Astrocyte of the hippocampus (primary cell): ENCODE measurements around the gene MYORG.
A peak's percentile ranks its signal among the peaks of the same experiment; 100 is the strongest.

Source experiments
- DNase-seq: peaks from one replicate; pipeline ENCODE4 v3.0.0; 2011; ENCODE audit warnings: low read depth, low spot score

MYORG gene

DNA sequence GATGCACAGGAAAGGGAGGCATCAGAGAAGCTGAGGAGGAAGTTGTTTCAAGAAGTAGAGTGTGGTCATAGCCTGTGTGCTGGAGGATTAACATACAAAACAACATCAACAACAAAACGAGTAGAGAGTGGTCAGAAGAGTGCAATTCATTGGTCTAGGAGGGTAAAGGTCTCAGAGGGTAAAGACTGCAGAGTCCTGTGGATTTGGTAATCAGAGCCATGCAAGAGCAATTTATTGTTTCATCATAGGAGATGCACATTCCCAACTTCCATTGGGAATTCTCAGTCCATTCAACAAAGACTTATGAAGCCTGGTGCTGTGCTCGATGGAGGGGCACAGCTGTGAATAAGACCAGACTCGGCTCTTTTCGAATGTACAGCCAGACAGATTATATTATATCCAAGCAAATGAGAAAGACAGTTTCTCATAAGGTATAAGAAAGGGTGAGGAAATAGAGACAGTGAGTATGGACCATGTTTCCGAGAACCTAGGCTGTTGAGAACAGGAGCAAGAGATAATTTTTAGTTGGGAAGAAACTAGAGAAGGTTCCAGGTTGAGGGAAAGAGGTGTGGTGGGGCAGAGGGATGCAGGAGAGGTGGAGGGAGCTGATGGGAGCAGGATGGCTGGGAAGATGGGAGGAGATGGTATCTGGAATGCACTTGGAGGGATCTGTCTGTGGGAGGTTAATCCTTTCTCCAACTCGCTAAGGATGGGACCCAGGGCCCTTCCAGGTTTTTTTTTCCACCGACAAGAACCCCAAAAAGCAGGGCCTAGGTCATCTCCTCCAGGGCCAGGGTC, 7.9 kb upstream of the MYORG start:
- no peak for DNase-seq

- DNase-seq, result no peak
These were observed 7.2 kb upstream of the MYORG start for GRCh38 chr9:34383904-34384303.

DNA sequence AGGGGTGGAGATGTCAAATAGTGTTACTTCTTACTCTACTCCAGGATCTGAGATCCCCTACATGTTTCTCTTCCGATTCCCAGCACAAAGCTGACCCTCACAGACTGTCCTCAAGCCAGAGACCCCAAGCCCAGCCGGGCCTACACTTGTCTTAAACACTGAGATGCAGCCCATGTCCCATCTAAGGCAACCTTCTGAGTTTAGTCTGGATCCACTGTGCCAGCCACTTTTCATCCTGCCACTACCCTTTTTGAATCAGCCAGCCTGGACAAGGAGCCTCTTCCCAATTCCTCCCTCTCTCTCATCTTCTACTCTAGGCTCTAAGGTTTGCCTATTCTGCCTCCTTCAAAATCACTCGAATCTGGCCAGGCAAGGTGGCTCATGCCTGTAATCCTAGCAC, 6.2 kb upstream of the MYORG start:
- DNase-seq, result no peak

DNA sequence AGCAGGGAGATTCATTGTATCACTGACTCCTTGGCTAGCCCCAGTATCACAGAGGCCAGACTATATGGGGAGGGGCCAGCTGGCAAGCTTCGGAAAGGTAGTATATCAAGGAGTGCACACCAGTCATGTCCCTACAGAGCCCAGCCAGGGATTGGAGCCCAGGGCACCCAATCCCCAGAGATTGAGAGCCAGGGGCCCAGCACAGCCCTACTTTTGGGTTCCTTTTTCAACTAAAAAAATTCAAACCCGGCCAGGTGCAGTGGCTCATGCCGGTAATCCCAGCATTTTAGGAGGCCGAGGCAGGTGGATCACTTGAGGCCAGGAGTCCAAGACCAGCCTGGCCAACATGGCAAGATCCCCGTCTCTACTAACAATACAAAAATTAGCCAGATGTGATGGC, 5.4 kb upstream of the MYORG start:
- DNase-seq, result no peak

GRCh38 chr9:34381323-34381722, 4.6 kb upstream of the MYORG start:
- peak; percentile 18 for DNase-seq

DNA sequence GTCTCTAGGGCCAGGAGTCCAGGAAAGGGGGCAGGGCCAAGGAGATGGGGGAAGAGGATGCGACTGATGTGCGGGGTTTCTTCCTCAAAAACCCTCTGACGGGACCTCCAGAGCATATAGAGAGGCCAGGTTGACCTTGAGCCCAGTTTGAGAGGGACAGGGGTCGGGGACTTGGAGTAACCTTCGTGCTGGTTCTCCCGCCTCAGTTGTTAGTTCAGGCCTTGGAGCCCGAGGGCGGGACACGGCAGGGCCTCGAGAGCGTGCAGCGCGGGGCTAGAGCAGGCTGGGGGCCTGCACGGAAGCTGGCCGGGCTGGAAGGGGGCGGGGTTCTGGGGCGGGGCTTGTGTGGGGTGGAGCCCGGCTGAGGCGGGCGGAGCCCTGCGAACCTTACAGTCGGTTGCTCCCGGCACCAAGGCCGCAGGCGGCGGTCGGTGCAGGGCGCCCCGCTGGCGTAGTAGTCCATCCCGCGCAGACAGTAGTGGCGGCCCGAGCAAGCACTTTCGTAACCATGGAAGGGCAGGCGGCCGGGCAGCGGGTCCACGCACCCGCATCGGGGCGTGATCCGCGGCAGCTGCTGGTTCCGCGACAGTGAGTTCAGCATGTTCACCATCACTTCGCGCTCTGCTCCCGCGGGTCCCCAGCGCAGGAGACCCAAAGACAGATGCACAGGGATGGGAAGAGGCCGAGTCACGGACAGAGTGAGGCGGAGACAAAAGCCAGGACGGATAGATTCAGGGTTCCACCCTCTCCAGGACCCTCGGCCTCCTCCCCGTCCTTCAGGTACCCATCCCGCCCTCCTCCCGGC, 4.0 kb upstream of the MYORG start:
- DNase-seq, result peak; percentile 81

- DNase-seq, result no peak
These were observed 3.4 kb upstream of the MYORG start for GRCh38 chr9:34380034-34380510.

GRCh38 chr9:34379334-34380033, 2.8 kb upstream of the MYORG start:
- peak; percentile 86 for DNase-seq

DNA sequence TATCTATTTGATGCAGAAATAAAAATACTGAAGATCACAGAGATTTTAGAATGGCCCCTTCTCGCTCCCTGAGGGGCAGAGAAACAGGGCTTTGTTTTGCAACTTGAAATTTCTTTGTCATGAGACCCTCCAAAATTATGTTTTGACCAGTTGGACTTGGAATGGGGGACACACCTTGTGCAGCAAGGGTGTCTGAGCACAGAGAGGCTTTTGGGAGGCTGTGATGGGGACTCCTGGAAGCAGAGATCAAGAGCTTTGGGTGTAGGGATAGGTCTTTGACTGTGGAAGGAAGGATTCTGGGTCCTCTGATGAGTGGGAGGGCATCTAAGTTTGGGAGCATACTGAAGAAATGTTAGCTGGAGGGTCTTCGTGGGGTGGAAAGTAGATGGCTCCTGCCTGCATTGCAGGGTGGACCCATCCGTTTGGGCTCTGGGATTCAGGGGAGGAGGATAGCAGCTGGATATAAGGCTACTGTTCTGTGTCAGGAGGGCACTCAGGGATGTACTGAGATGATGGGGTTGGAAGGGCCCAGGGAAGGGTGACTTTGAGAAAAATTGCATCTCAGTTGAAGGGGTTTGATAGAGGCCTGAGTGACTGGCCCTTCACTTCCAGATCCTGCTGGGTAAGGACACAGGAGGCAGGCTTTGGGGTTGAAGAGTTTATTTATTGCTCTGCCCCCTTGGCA, 1.8 kb upstream of the MYORG start:
- no peak for DNase-seq

GRCh38 chr9:34377404-34377746, 677 bp upstream of the MYORG start:
- no peak for DNase-seq

DNA sequence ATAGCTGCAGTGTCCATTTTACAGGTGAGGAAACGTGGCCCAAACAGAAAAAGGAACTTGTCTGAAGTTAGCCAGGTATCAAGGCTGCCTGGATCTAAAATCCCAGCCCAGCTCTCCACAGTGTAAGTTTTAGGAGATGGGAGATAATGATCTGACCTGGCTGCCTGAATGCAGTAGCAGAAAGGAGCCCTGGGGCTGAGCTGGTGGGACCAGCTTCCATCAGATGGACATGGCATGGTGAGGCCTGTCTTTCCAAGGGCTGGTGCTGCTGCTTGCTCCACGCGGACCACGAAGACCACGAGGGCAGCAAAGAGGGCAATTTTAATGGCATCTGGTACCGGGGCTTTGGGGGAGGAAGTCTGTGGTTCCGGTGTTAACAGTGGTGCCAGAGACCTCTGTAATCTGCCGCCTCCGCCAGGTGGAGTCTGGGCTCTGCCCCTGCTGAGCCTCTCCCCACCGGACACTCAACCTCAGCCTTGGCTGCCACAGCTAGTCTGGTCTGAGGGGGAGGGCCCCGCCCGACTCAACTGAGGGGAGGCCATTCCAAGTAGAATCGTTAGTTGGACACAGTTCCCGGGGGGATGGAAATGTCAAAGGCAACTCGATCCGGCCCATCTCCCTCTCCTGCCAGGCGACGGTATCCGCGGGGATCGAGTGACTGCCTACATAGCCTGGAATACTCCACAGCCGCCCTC, 650 bp downstream of the MYORG start:
- peak; percentile 68 for DNase-seq

DNA sequence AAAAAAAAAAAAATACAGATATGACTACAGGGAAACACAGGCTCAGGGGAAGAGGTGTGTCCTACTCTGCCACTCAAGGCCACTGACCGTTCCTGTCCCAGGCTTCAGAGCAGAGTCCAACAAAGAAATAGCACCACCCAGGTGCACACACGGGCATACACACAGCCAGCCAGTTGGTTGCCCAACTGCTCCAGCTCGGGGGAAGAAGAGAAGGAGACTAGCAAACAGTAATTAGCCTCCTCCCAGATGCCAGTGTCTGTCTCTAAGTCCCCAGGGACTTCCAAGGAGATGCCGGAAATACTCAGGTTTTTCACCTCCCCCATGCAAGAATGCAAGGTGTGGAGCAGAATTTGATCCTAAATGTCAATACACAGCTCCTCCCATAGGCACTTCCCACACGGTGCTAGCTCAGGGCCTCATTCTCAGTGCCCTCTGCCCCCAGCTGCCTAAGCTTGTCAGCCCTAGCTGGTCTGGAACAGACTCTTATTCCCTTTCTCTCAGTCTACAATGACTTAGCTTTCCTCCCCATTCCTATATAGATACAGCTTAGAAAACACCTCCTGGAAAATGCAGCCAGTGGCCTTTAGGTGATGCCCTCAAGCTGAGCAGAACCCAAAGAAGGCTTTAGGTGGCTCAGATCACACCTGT, 1.7 kb downstream of the MYORG start:
- DNase-seq, result no peak

- no peak for DNase-seq
These were observed 2.4 kb downstream of the MYORG start for GRCh38 chr9:34374339-34374738.

DNA sequence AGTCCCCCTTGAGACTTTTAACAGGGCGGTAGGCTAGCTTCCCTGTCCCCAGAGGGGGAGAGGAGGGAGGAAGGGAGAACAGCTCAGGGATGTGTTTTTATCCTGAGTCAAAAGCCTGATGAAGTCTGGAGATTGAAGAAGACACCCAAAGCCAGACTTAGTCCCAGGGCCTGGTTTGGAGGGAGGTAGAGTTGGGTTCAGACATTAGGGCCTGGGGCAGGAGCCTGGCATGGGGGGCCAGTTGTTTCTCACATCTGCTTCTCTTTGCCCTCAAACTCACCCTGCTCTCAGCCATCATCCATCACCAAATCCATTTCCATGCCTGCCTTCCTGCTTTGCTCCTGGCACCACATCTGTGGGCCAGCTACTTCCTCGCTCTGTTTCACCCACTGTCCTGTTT, 2.9 kb downstream of the MYORG start:
- DNase-seq, result no peak

DNA sequence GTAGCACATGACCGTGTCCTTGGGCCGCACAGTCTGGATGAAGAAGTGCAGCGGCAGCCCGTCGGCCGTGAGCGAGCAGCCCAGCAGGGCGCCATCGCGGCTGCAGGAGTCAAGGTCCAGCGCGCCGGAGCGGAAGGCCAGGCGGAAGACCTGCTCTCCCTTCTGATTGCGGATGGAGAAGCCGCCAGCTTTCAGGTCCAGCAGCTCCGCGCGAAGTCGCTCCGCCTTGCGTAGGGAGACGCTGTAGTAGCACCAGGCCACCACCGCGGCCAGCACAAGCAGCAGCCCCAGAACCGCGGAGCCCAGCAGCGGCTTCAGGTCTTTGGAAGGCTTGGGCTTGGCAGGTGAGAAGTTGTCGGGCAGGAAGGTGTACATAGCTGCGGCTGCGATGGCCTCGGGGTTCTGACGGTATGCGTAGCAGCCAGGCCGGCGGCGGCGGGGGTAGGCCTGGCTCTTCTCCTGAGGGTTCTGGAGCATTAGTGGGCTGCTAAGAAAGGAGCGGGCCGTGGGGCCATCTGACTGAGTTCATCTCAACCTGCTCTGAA, 4.2 kb downstream of the MYORG start:
- no peak for DNase-seq

DNA sequence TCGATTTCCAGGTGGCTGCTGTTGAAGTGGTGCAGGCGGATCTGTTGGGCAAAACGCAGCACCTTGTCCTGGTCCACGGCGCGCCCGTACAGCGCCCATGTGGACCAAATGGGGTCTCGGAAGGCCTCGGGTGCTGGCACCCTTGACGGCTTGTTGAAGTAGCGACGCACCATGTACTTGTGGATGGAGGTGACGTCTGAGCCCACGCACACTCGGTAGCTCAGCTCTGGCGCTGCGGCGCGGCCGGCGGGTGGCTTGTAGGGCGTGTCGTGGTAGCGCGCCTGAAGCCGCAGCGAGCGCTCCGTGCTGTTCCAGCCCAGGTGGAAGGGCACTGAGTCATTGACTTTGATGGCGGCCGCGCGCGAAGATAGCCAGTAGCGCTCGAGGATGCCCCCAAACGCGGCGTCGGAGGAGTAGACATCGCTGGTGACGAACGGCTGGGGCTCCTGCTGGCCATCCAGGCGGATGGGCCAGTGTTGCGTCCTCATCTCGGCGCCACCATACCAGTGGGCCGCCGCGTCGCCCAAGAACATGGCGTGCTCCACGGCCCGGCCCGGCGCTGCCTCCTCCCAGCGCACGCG, 4.7 kb downstream of the MYORG start:
- no peak for DNase-seq

DNA sequence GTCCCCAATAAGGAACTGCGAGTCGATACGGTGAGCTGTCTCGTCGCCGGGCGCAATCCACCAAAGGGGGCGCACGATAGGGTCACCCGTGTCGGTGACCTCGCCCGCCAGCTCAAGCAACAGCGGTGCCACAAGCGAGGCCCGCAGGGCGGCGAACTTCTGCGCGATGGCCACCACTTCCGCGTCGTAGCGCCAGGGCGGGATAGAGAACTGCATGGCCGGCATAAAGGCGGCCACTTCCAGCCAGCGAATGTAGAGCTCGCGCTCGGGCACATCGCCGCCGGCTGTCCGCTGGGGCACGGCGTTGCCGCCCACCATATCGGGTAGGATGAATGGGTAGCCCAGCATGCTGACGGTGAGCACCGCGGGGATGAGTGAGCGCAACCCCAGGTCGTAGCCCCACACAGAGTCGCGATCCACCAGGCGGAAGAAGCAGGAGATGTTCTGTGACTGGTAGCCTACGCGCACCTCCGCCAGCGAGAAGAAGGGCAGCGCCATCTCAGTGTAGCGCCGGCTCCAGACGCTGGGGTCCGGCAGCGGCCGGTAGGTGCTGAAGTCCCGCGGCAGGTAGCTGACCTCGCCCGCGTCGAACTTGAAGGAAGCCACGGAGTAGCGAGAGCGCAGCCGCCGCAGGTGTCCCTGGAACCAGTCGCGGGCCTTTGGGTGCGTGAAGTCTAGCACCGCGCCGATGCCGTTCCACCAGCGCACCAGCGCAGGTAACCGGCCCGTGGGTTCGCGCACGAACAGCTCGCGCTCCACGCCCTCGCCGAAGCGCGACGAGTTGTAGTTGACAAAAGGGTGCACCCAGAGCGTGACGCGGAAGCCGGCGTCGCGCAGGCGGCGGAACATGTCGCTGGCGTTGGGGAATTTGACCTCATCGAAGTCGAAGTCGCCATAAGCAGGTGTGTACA, 5.5 kb downstream of the MYORG start:
- no peak for DNase-seq

DNA sequence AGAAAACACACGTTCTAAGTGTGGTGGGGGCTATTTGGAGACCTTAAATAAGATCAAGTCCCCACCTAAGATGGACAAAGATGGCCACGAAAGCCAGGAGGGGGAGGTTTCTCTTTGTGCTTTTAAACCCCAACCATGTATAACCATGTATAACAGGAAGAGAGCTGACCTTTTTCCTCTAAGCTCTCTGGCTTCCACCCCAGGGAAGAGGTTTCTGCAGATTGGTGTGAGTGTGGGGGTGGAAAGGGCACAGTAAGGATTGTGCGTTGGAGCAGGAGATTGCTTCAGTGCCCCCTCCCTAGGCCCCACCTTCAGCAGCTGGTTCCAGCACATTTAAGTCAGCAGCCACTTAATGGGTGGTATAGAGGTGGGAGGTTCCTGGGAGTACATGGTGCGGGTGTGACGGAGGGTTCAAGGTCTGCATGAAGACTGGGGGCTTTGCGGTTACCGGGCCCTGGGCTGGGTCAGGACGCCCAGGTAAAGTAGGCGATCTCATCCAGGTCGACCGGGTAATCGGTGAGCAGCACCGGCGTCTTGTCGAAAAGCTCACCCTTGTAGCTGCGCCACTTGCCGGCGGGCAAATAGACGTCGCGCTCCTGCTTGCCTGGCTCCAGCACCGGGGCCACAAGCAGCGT, 6.2 kb downstream of the MYORG start:
- DNase-seq, result no peak

DNA sequence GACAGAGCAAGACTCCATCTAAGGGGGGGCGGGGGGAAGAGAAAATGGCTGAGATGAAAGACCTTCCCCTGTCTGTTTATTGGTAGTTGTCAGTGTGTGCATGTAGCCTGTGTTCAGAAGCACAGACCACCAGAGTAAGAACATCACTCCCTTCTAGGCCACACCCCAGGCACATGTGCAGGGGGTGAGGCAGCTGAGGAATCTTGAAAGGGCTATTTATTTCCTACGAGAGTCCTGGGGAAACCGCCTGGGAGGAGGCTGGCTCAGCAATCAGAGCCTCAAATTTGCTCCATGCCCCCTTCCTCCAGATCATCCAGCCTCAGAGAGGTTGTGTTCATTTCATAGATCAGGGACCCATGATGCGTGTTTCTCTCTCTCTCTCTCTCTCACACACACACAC, 7.1 kb downstream of the MYORG start:
- no peak for DNase-seq
